Measurements from ENCODE around the gene AGPS. TPM values are rescaled to one million over a fixed set of nuclear protein-coding genes. Genes with fewer than 3 reads are reported as not detected.
"Not testable (repeated sequence)": the region's sequence is repeated elsewhere in the genome, so short reads cannot be mapped to it uniquely, and the experiment has no call there.

AGPS gene
- polyA plus RNA-seq, 2 donors: 3.7 to 6.4 TPM

DNA sequence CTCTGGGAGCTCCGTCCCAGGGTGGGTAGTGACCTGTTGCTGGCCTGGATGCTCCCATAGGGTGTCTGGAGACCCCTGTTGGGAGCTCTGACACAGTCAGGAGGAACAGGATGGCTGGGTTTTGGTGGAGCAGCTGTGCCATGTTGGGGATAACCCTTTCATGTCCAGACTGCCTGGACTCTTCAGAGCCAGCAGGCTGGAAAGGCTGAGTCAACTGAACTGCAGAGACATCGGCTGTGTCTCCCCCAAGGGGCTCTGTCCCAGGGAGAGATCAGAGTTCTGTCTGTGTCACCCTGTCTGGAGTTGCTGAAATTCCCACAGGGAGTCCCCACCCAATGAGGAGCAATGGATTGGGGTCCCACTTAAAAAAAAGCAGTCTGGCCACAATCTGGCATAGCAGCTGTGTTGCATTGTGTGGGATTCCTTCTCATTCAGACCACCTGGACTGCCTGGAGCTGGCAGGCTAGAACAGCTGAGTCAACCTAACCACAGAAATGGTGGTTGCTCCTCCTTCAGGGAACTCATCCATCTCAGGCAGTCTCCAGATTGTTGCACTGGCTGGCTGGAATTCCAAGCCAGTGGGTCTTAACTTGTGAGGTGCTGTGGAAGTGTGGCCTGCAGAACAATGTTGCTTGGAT is 37.2 kb downstream of the AGPS start:
- Histone ChIP-seq H3K27ac (ENCODE audit: low read depth in 2 of 2, low read length in 1 of 2) (no peak overlapping the region), H3K9me3 (ENCODE audit: control insufficient read depth in 2 of 2, insufficient read depth in 1 of 2, low read depth in 1 of 2, low read length in 1 of 2) (peaks cover 3 to 7% of the 10 kb centered on the region in 2 donors), H3K36me3 (ENCODE audit: control insufficient read depth in 2 of 2, insufficient read depth in 2 of 2, low read length in 1 of 2) (no peaks in the 10 kb centered on the region), H3K4me3 (ENCODE audit: low read depth in 1 of 2, low read length in 2 of 2) (no peak overlapping the region), H3K4me1 (ENCODE audit: control insufficient read depth in 2 of 2, insufficient read depth in 2 of 2, low read length in 1 of 2) (no peaks in the 10 kb centered on the region), H3K27me3 (ENCODE audit: control insufficient read depth in 1 of 2, insufficient read depth in 2 of 2, low read length in 2 of 2) (no peaks in the 10 kb centered on the region)
- 91 to 93% methylated on average over 2 of the region's 2 CpGs for WGBS, 2 donors

DNA sequence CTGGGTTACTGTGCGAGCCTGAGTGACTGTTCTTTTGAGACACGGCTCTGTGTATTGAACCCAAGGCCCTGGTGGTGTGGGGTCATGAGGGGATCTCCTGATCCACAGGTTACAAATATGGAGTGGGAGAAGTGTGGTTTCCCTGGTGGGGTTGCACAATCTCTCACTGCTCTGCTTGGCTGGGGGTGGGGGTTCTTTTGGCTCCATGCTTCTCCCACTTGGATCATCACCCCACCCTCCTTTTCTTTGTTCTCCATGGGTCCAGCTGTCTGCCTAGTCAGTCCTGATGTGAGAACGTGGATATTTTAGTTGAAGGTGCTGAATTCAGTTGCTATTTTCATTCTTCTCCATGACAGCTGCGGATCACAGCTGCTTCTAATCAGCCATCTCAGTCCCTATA is 37.8 kb downstream of the AGPS start:
- Histone ChIP-seq H3K4me3 (ENCODE audit: low read depth in 1 of 2, low read length in 2 of 2) (no peak overlapping the region), H3K27me3 (ENCODE audit: control insufficient read depth in 1 of 2, insufficient read depth in 2 of 2, low read length in 2 of 2) (no peaks in the 10 kb centered on the region), H3K36me3 (ENCODE audit: control insufficient read depth in 2 of 2, insufficient read depth in 2 of 2, low read length in 1 of 2) (no peaks in the 10 kb centered on the region), H3K27ac (ENCODE audit: low read depth in 2 of 2, low read length in 1 of 2) (no peak overlapping the region), H3K4me1 (ENCODE audit: control insufficient read depth in 2 of 2, insufficient read depth in 2 of 2, low read length in 1 of 2) (no peaks in the 10 kb centered on the region), H3K9me3 (ENCODE audit: control insufficient read depth in 2 of 2, insufficient read depth in 1 of 2, low read depth in 1 of 2, low read length in 1 of 2) (peaks cover 3 to 7% of the 10 kb centered on the region in 2 donors)
- WGBS, 2 donors: 70 to 75% methylated on average over 4 of the region's 4 CpGs

DNA sequence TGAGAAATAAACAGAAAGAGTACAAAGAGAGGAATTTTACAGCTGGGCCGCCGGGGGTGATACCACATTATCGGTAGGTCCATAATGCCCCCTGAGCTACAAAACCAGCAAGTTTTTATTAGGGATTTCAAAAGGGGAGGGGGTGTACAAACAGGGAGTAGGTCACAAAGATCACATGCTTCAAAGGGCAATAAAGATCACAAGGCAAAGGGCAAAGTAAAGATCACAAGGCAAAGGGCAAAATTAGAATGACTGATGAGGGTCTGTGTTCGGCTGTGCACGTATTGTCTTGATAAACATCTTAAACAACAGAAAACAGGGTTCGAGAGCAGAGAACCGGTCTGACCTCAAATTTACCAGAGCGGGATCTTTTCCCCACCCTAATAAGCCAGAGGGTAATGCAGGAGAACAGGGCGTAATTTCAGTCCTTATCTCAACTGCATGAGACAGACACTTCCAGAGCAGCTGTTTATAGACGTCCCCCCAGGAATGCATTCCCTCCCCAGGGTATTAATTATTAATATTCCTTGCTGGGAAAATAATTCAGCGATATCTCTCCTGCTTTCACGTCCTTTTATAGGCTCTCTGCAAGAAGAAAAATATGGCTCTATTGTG is 38.6 kb downstream of the AGPS start:
- 95% methylated on average over 12 of the region's 12 CpGs for WGBS, 2 donors

DNA sequence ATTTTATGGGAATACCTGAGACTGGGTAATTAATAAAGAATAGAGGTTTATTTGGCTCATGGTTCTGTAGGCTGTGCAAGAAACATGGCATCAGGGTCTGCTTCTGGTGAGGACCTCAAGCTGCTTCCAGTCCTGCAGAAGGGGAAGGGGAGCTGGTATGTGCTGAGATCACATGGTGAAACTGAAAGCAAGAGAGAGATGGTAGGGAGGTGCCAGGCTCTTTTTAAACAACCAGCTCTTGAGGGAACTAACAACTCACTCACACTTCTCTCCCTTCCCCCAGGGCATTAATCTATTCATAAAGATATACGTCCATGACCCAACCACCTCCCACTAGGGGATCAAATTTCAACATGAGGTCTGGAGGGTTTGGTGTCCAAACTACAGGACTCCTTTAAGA is 40.1 kb downstream of the AGPS start:
- WGBS, 2 donors: 70 to 71% methylated on average over 1 of the region's 1 CpG

More for the DNA sequence above, 38.6 kb downstream of the AGPS start:
- not testable (repeated sequence) for H3K36me3 ChIP-seq (ENCODE audit: control insufficient read depth in 2 of 2, insufficient read depth in 2 of 2, low read length in 1 of 2); H3K27ac ChIP-seq (ENCODE audit: low read depth in 2 of 2, low read length in 1 of 2); H3K4me1 ChIP-seq (ENCODE audit: control insufficient read depth in 2 of 2, insufficient read depth in 2 of 2, low read length in 1 of 2); H3K4me3 ChIP-seq (ENCODE audit: low read depth in 1 of 2, low read length in 2 of 2); H3K27me3 ChIP-seq (ENCODE audit: control insufficient read depth in 1 of 2, insufficient read depth in 2 of 2, low read length in 2 of 2); H3K9me3 ChIP-seq (ENCODE audit: control insufficient read depth in 2 of 2, insufficient read depth in 1 of 2, low read depth in 1 of 2, low read length in 1 of 2)

DNA sequence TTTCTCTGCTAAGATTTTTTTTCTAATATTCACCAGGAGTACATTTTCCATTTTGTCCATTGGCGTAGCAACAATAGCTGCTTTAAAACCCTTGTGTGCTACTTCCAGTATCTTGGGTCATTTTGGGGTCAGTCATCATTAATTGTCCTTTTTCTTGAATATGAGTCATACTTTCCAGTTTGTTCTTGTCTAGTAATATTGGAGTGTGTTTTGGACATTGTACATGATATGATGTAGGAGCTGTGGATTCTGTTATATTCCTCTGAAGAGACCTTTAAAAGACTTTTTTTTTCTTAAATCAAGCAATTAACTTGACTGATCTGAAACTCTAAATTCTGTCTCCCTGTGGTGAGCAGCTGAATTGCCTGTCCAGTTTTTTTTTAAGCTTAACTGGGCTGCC is 40.8 kb downstream of the AGPS start:
- H3K36me3 ChIP-seq (ENCODE audit: control insufficient read depth in 2 of 2, insufficient read depth in 2 of 2, low read length in 1 of 2): no peaks in the 10 kb centered on the region
- H3K4me1 ChIP-seq (ENCODE audit: control insufficient read depth in 2 of 2, insufficient read depth in 2 of 2, low read length in 1 of 2): no peaks in the 10 kb centered on the region
- H3K27me3 ChIP-seq (ENCODE audit: control insufficient read depth in 1 of 2, insufficient read depth in 2 of 2, low read length in 2 of 2): no peaks in the 10 kb centered on the region
- no peak overlapping the region for H3K4me3 ChIP-seq (ENCODE audit: low read depth in 1 of 2, low read length in 2 of 2)
- WGBS, 2 donors: 91 to 92% methylated on average over 1 of the region's 1 CpG
- no peak overlapping the region for H3K27ac ChIP-seq (ENCODE audit: low read depth in 2 of 2, low read length in 1 of 2)
- H3K9me3 ChIP-seq (ENCODE audit: control insufficient read depth in 2 of 2, insufficient read depth in 1 of 2, low read depth in 1 of 2, low read length in 1 of 2): peaks cover 3 to 7% of the 10 kb centered on the region in 2 donors

More for the DNA sequence above, 40.1 kb downstream of the AGPS start:
- H3K27ac ChIP-seq (ENCODE audit: low read depth in 2 of 2, low read length in 1 of 2): no peak overlapping the region
- peaks cover 3 to 7% of the 10 kb centered on the region in 2 donors for H3K9me3 ChIP-seq (ENCODE audit: control insufficient read depth in 2 of 2, insufficient read depth in 1 of 2, low read depth in 1 of 2, low read length in 1 of 2)
- no peaks in the 10 kb centered on the region for H3K4me1 ChIP-seq (ENCODE audit: control insufficient read depth in 2 of 2, insufficient read depth in 2 of 2, low read length in 1 of 2)
- H3K27me3 ChIP-seq (ENCODE audit: control insufficient read depth in 1 of 2, insufficient read depth in 2 of 2, low read length in 2 of 2): no peaks in the 10 kb centered on the region
- H3K36me3 ChIP-seq (ENCODE audit: control insufficient read depth in 2 of 2, insufficient read depth in 2 of 2, low read length in 1 of 2): no peaks in the 10 kb centered on the region
- no peak overlapping the region for H3K4me3 ChIP-seq (ENCODE audit: low read depth in 1 of 2, low read length in 2 of 2)

DNA sequence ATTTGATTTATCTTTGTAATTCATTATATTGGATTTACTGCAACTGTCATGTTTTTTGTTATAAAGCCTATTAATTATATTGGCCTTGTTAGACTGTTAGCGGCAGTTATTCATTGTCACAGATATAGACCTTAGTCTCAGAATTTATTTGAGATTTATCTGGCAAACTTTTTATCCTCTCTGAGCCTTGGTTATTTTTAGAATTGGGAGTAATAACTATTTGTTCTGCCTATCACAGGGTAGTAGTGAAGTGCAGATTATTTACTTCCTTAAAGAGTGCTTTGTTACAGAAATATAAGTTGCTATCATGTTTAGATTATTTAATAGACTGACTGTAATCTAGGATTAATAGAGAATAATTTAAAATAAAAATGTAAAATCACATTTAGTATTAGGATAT is 41.9 kb downstream of the AGPS start:
- H3K4me3 ChIP-seq (ENCODE audit: low read depth in 1 of 2, low read length in 2 of 2): no peak overlapping the region
- H3K9me3 ChIP-seq (ENCODE audit: control insufficient read depth in 2 of 2, insufficient read depth in 1 of 2, low read depth in 1 of 2, low read length in 1 of 2): peaks cover 3 to 7% of the 10 kb centered on the region in 2 donors
- H3K36me3 ChIP-seq (ENCODE audit: control insufficient read depth in 2 of 2, insufficient read depth in 2 of 2, low read length in 1 of 2): no peaks in the 10 kb centered on the region
- H3K27me3 ChIP-seq (ENCODE audit: control insufficient read depth in 1 of 2, insufficient read depth in 2 of 2, low read length in 2 of 2): no peaks in the 10 kb centered on the region
- no peak overlapping the region for H3K27ac ChIP-seq (ENCODE audit: low read depth in 2 of 2, low read length in 1 of 2)
- 79 to 94% methylated on average over 1 of the region's 1 CpG for WGBS, 2 donors
- no peaks in the 10 kb centered on the region for H3K4me1 ChIP-seq (ENCODE audit: control insufficient read depth in 2 of 2, insufficient read depth in 2 of 2, low read length in 1 of 2)

DNA sequence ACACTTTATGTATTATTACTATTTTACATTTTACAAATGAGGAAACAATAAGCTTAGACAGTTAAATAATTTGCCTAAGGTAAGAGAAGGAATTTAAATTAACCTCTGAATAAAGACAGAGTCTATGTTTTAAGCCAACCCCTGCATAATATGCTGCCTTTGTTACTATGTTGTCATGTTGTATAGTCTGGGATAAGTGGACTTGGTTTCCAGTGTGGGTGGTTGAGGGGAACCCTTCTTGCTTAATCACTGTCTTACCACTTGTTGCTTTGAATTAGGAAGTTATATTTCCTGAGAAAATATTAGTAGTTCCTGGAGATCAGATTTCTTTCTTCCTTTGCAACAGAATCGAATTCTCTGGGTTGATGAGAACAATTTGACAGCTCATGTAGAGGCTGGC is 52.6 kb downstream of the AGPS start:
- peaks cover 0 to 6% of the 10 kb centered on the region in 2 donors for H3K36me3 ChIP-seq (ENCODE audit: control insufficient read depth in 2 of 2, insufficient read depth in 2 of 2, low read length in 1 of 2)
- no peaks in the 10 kb centered on the region for H3K27me3 ChIP-seq (ENCODE audit: control insufficient read depth in 1 of 2, insufficient read depth in 2 of 2, low read length in 2 of 2)
- no peaks in the 10 kb centered on the region for H3K4me1 ChIP-seq (ENCODE audit: control insufficient read depth in 2 of 2, insufficient read depth in 2 of 2, low read length in 1 of 2)
- no peak overlapping the region for H3K27ac ChIP-seq (ENCODE audit: low read depth in 2 of 2, low read length in 1 of 2)
- WGBS, 2 donors: 63 to 68% methylated on average over 1 of the region's 1 CpG
- H3K4me3 ChIP-seq (ENCODE audit: low read depth in 1 of 2, low read length in 2 of 2): no peak overlapping the region
- H3K9me3 ChIP-seq (ENCODE audit: control insufficient read depth in 2 of 2, insufficient read depth in 1 of 2, low read depth in 1 of 2, low read length in 1 of 2): no peaks in the 10 kb centered on the region

DNA sequence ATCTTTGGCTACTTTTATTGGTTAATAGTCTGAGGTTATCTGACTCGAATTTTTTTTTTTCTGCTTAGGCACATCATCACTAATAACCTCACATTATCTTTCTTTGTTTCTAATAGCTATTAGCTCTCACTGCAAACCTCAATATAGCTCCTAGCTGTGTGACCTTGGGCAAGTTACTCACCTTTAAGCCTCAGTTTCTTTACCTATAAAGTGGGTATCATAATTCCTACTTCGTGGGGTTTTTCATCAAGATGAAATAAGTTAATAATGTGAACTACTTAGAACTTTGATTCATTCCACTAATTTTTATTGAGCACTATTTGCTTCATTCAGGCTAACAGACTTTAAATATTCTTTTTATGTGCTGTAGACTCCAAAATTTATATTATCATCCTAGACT is 55.5 kb downstream of the AGPS start:
- H3K27me3 ChIP-seq (ENCODE audit: control insufficient read depth in 1 of 2, insufficient read depth in 2 of 2, low read length in 2 of 2): no peaks in the 10 kb centered on the region
- no peaks in the 10 kb centered on the region for H3K4me1 ChIP-seq (ENCODE audit: control insufficient read depth in 2 of 2, insufficient read depth in 2 of 2, low read length in 1 of 2)
- WGBS, 2 donors: 87 to 94% methylated on average over 2 of the region's 2 CpGs
- peaks cover 0 to 6% of the 10 kb centered on the region in 2 donors for H3K36me3 ChIP-seq (ENCODE audit: control insufficient read depth in 2 of 2, insufficient read depth in 2 of 2, low read length in 1 of 2)
- H3K4me3 ChIP-seq (ENCODE audit: low read depth in 1 of 2, low read length in 2 of 2): no peak overlapping the region
- H3K9me3 ChIP-seq (ENCODE audit: control insufficient read depth in 2 of 2, insufficient read depth in 1 of 2, low read depth in 1 of 2, low read length in 1 of 2): no peaks in the 10 kb centered on the region
- no peak overlapping the region for H3K27ac ChIP-seq (ENCODE audit: low read depth in 2 of 2, low read length in 1 of 2)

DNA sequence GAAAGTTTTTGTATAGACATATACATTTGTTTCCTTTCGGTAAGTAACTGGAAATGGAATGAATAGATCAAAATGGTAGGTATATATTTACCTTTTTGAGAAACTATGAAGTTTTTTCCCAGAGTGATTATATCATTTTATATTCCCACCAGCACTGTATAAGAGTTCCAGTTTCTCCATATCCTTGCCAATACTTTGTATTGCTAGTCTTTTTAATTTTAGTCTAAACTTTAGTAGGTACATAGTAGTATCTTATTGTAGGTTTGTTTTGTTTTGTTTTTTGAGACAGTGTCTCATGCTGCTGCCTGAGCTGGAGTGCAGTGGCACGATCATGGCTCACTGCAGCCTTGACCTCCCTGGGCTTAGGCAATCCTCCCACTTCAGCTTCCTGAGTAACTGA is 56.6 kb downstream of the AGPS start:
- H3K36me3 ChIP-seq (ENCODE audit: control insufficient read depth in 2 of 2, insufficient read depth in 2 of 2, low read length in 1 of 2): peaks cover 0 to 6% of the 10 kb centered on the region in 2 donors
- no peak overlapping the region for H3K27ac ChIP-seq (ENCODE audit: low read depth in 2 of 2, low read length in 1 of 2)
- no peak overlapping the region for H3K4me3 ChIP-seq (ENCODE audit: low read depth in 1 of 2, low read length in 2 of 2)
- no peaks in the 10 kb centered on the region for H3K27me3 ChIP-seq (ENCODE audit: control insufficient read depth in 1 of 2, insufficient read depth in 2 of 2, low read length in 2 of 2)
- 98 to 99% methylated on average over 2 of the region's 2 CpGs for WGBS, 2 donors
- H3K9me3 ChIP-seq (ENCODE audit: control insufficient read depth in 2 of 2, insufficient read depth in 1 of 2, low read depth in 1 of 2, low read length in 1 of 2): no peaks in the 10 kb centered on the region
- H3K4me1 ChIP-seq (ENCODE audit: control insufficient read depth in 2 of 2, insufficient read depth in 2 of 2, low read length in 1 of 2): no peaks in the 10 kb centered on the region

DNA sequence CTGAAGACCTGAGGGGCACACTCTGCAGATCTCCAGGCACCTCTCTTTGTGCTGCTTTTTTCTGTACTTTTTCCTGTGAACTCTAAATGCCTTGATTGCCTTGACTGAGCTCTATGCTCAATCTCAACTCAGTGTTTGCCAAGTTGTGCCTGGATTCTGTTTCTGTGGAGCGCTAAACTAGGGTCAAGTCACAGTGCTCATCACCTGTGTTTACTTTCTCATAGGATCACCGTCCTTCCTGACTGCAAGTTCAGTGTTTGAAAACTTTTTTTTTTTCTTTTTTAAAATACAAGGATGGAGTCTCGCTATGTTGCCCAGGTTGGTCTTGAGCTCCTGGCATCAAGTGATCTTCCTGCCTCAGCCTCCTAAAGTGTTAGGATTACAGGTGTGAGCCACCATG is 62.6 kb downstream of the AGPS start:
- Histone ChIP-seq H3K27me3 (ENCODE audit: control insufficient read depth in 1 of 2, insufficient read depth in 2 of 2, low read length in 2 of 2) (no peaks in the 10 kb centered on the region), H3K4me1 (ENCODE audit: control insufficient read depth in 2 of 2, insufficient read depth in 2 of 2, low read length in 1 of 2) (no peaks in the 10 kb centered on the region), H3K36me3 (ENCODE audit: control insufficient read depth in 2 of 2, insufficient read depth in 2 of 2, low read length in 1 of 2) (no peaks in the 10 kb centered on the region), H3K27ac (ENCODE audit: low read depth in 2 of 2, low read length in 1 of 2) (no peak overlapping the region), H3K4me3 (ENCODE audit: low read depth in 1 of 2, low read length in 2 of 2) (no peak overlapping the region), H3K9me3 (ENCODE audit: control insufficient read depth in 2 of 2, insufficient read depth in 1 of 2, low read depth in 1 of 2, low read length in 1 of 2) (no peaks in the 10 kb centered on the region)
- 91 to 94% methylated on average over 3 of the region's 3 CpGs for WGBS, 2 donors
